T-cell (primary cell): ENCODE data around the gene HIGD1A. TPM values are rescaled to one million over a fixed set of nuclear protein-coding genes. Genes with fewer than 3 reads are reported as not detected.

Experiments
- ATAC-seq, 4 experiments: fragments of 200-7000 bp in 3 of 4; fragments of 150-1000 bp in 1 of 4; cut with Tn5 transposase; replicated peaks in 1 of 4; 1 replicate in 3 of 4; 2 replicates in 1 of 4; pipeline ENCODE4 v1.10.0; 2021; ENCODE audit warnings: moderate library complexity in 3 of 4, mild to moderate bottlenecking in 2 of 4, moderate number of reproducible peaks in 1 of 4
- CTCF ChIA-PET, 2 donors: fragments of 300-600 bp; sonication (Branson Sonifier 250); formaldehyde crosslinking; loops; one replicate each; lab custom pipeline; 2022; ENCODE audit warnings: antibody characterized with exemption in 2 of 2; lab: Charles Lee
- POLR2A ChIA-PET, 2 donors: fragments of 300-600 bp; sonication (Branson Sonifier 250); formaldehyde crosslinking; loops; one replicate each; lab custom pipeline; 2022; ENCODE audit warnings: antibody characterized with exemption in 2 of 2; lab: Charles Lee
- DNase-seq, 35 experiments: peaks; one replicate each; pipeline versions ENCODE4 v3.0.0 to v3.0.0-alpha.2; 2013 to 2023
- H3K27ac ChIP-seq: one replicate; pipeline ENCODE4 v1.5.1; 2013; ENCODE audit warnings: low read length
- H3K27me3 ChIP-seq, 2 experiments: replicated peaks in 1 of 2; 1 replicate in 1 of 2; 2 replicates in 1 of 2; pipeline versions ENCODE4 v1.6.1 to v1.7.0; 2013; ENCODE audit warnings: low read length in 1 of 2, mixed read lengths in 1 of 2; ENCODE audit not compliant: control insufficient read depth in 2 of 2, insufficient read depth in 2 of 2; ENCODE audit errors: extremely low read depth in 1 of 2
- H3K36me3 ChIP-seq, 2 donors: 1 replicate in 1 of 2; 2 replicates in 1 of 2; pipeline versions ENCODE4 v1.6.1 to v1.7.0; 2013; ENCODE audit warnings: low read length in 1 of 2; ENCODE audit not compliant: control insufficient read depth in 2 of 2, insufficient read depth in 1 of 2; ENCODE audit errors: extremely low read depth in 1 of 2
- H3K4me1 ChIP-seq, 2 experiments: 1 replicate in 1 of 2; 2 replicates in 1 of 2; pipeline versions ENCODE4 v1.6.1 to v1.7.0; 2013; ENCODE audit warnings: low read length in 2 of 2, mixed read lengths in 1 of 2; ENCODE audit not compliant: insufficient read depth in 2 of 2, control insufficient read depth in 1 of 2; ENCODE audit errors: extremely low read depth in 1 of 2
- H3K4me3 ChIP-seq, 2 donors: 1 replicate in 1 of 2; 2 replicates in 1 of 2; pipeline versions ENCODE4 v1.5.1 to v1.7.0; 2013; ENCODE audit warnings: mild to moderate bottlenecking in 2 of 2, low read length in 1 of 2, moderate library complexity in 1 of 2; ENCODE audit not compliant: control insufficient read depth in 1 of 2; ENCODE audit errors: extremely low read depth in 1 of 2
- H3K9me3 ChIP-seq: 2 replicates; pipeline ENCODE4 v1.7.0; 2013
- H3K27ac Mint-ChIP-seq, 2 donors: one replicate each; pipeline ENCODE4 v1.8.0; 2020 to 2021; ENCODE audit warnings: mild to moderate bottlenecking in 2 of 2, mixed read lengths in 2 of 2
- H3K27me3 Mint-ChIP-seq, 2 donors: one replicate each; pipeline ENCODE4 v1.8.0; 2021 to 2022; ENCODE audit warnings: mixed read lengths in 2 of 2
- H3K36me3 Mint-ChIP-seq: one replicate; pipeline ENCODE4 v1.8.0; 2021; ENCODE audit warnings: mixed read lengths
- H3K4me1 Mint-ChIP-seq, 3 donors: one replicate each; pipeline ENCODE4 v1.8.0; 2020 to 2022; ENCODE audit warnings: mixed read lengths in 3 of 3, mild to moderate bottlenecking in 1 of 3
- H3K4me3 Mint-ChIP-seq, 3 donors: one replicate each; pipeline ENCODE4 v1.8.0; 2020 to 2022; ENCODE audit warnings: mild to moderate bottlenecking in 3 of 3, mixed read lengths in 3 of 3, moderate library complexity in 3 of 3
- H3K9me3 Mint-ChIP-seq, 3 donors: one replicate each; pipeline ENCODE4 v1.8.0; 2020 to 2022; ENCODE audit warnings: mixed read lengths in 3 of 3
- WGBS: methylation state at CpG from one replicate; pipeline ENCODE4 v1.1.5; 2013; ENCODE audit warnings: missing lambda C conversion rate; ENCODE audit not compliant: insufficient coverage; 5-methylcytosine and 5-hydroxymethylcytosine counted together
- total RNA-seq, 35 experiments: library from RNA in 6 of 35; stranded (reverse) in 6 of 35; fragments of 120-200 nt in 1 of 35; gene quantifications; one replicate each; pipeline versions ENCODE4 v1.2.1 to v1.2.4 and lab custom pipeline; 2013 to 2026

The HIGD1A gene
- total RNA-seq, 5 donors from 2014 or later (not counting 1 experiment from before 2014, with no cell fraction given) = 17.3 to 27.8 (median 24.3) TPM

GRCh38 chr3:42755681-42756578 lies 48.4 kb downstream of the HIGD1A start:
- Histone ChIP-seq H3K4me3 (no peak overlapping the region), H3K36me3 (no peaks in the 10 kb centered on the region), H3K4me1 (no peaks in the 10 kb centered on the region), H3K9me3 (no peaks in the 10 kb centered on the region), H3K27ac (no peak overlapping the region), H3K27me3 (no peaks in the 10 kb centered on the region)
- ChIA-PET POLR2A (no interaction called here), CTCF (interaction anchor here in 1 of 2 donors (0.5 kb wide), 1 partner anchor 11 kb away, joined by 4 read pairs; no protein-coding TSS in a partner anchor)
- no peaks in the 10 kb centered on the region for H3K9me3 Mint-ChIP-seq
- peaks cover 7 to 9% of the 10 kb centered on the region in 2 donors for H3K27me3 Mint-ChIP-seq
- H3K27ac Mint-ChIP-seq = no peak overlapping the region
- WGBS = 75% methylated on average over 3 of the region's 5 CpGs
- no peaks in the 10 kb centered on the region for H3K36me3 Mint-ChIP-seq
- ATAC-seq = peak; percentile 52 to 69 (median 65)
- H3K4me3 Mint-ChIP-seq = no peak overlapping the region
- peaks cover 2 to 7% (median 3%) of the 10 kb centered on the region in 3 donors for H3K4me1 Mint-ChIP-seq
- DNase-seq = peak in 2 of 35 experiments; percentile 6 to 32

DNA sequence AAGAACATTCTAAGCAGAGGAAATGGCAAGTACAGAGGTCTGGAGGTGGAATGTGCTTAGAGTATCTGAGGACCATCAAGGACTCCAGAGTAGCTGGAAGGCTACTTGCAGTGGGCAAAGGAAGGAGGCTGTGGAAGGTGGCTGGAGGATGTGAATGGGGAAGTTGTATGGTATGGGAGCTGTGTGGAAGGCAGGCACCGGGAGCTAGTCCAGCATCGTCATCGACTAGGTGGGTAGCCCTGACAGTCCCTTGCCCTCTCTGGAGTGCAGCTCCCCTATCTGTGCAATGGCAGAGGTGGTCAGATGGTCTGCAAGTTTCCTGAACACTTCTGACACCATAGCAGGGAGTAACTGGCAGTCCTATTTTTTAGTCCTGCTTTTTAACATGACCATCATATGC lies 50.5 kb downstream of the HIGD1A start:
- no peak overlapping the region for H3K27ac Mint-ChIP-seq
- CTCF ChIA-PET = interaction anchor here in 1 of 2 donors (0.6 kb wide), 1 partner anchor 270 kb away, joined by 3 read pairs; no protein-coding TSS in a partner anchor
- POLR2A ChIA-PET = no interaction called here

GRCh38 chr3:42752961-42753360 lies 51.3 kb downstream of the HIGD1A start:
- Mint-ChIP-seq H3K4me3 (no peak overlapping the region), H3K36me3 (no peaks in the 10 kb centered on the region), H3K9me3 (no peaks in the 10 kb centered on the region), H3K27ac (no peak overlapping the region), H3K27me3 (peaks cover 0 to 2% of the 10 kb centered on the region in 2 donors), H3K4me1 (peaks cover 12 to 20% (median 18%) of the 10 kb centered on the region in 3 donors)
- WGBS = 100% methylated on average over 1 of the region's 4 CpGs
- DNase-seq = no peak
- Histone ChIP-seq H3K27me3 (no peaks in the 10 kb centered on the region), H3K36me3 (no peaks in the 10 kb centered on the region), H3K27ac (no peak overlapping the region), H3K4me3 (no peak overlapping the region), H3K4me1 (peaks cover 4 to 20% of the 10 kb centered on the region in 2 experiments), H3K9me3 (no peaks in the 10 kb centered on the region)
- POLR2A ChIA-PET = no interaction called here
- CTCF ChIA-PET = interaction anchor here in 1 of 2 donors (0.6 kb wide), 1 partner anchor 191 kb away, joined by 4 read pairs; no protein-coding TSS in a partner anchor
- ATAC-seq = no peak

More for the DNA sequence above, 50.5 kb downstream of the HIGD1A start:
- Histone ChIP-seq H3K36me3 (no peaks in the 10 kb centered on the region), H3K27me3 (no peaks in the 10 kb centered on the region), H3K9me3 (no peaks in the 10 kb centered on the region), H3K4me3 (no peak overlapping the region), H3K27ac (no peak overlapping the region), H3K4me1 (peaks cover 0 to 12% of the 10 kb centered on the region in 2 experiments)
- Mint-ChIP-seq H3K36me3 (no peaks in the 10 kb centered on the region), H3K4me3 (no peak overlapping the region), H3K4me1 (peaks cover 5 to 13% (median 12%) of the 10 kb centered on the region in 3 donors), H3K9me3 (no peaks in the 10 kb centered on the region), H3K27me3 (peaks cover 6 to 9% of the 10 kb centered on the region in 2 donors)
- WGBS = 83% methylated on average over 3 of the region's 3 CpGs
- ATAC-seq (no peak), DNase-seq (no peak)

DNA sequence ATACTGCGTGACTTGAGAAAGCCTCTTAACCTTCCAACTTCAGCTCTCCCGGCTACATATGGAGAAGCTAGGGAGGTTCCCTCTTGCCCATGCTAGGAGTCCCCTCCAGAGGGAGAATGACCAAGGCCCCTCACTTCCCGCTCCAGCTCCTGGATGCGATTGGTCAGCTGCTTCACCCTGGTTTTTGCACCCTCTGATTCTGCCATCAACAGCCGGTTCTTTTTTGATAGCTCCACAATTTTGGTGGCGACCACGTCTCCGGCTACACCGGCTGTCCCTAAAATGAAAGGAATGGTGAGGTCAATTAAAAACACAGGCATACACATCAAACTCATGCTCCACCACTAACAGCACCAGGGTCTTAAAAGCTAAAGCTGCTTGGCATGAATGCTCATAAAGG lies 51.8 kb downstream of the HIGD1A start:
- H3K9me3 Mint-ChIP-seq = no peaks in the 10 kb centered on the region
- Histone ChIP-seq H3K9me3 (no peaks in the 10 kb centered on the region), H3K36me3 (no peaks in the 10 kb centered on the region), H3K4me3 (no peak overlapping the region), H3K27ac (no peak overlapping the region), H3K27me3 (no peaks in the 10 kb centered on the region), H3K4me1 (peaks cover 9 to 25% of the 10 kb centered on the region in 2 experiments)
- no peak overlapping the region for H3K4me3 Mint-ChIP-seq
- ChIA-PET POLR2A (no interaction called here), CTCF (interaction anchor here in 1 of 2 donors (0.6 kb wide), 1 partner anchor 191 kb away, joined by 4 read pairs; no protein-coding TSS in a partner anchor)
- no peak overlapping the region for H3K27ac Mint-ChIP-seq
- H3K4me1 Mint-ChIP-seq = peaks cover 17 to 26% (median 24%) of the 10 kb centered on the region in 3 donors
- no peaks in the 10 kb centered on the region for H3K36me3 Mint-ChIP-seq
- no peak for DNase-seq
- WGBS = 97% methylated on average over 4 of the region's 9 CpGs
- ATAC-seq = no peak
- H3K27me3 Mint-ChIP-seq = no peaks in the 10 kb centered on the region

DNA sequence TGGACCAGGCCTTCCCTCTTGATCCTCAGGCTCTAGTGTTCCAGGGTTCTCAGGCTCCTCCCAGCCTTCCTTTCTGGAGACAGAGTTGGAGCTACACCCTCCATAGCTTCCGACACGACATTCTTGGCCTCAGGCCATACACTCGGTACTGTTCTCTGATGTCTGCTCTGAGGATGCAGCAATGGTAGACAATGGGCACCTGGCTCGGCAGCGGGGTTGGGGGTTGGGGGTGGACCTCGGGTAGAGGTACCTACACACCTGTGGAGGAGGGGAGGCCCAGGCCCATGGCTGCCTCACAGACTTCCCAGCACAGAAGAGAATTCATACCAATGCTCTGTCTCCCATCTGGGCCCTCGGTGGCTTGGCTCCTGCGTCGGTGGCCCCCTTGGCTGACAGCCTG lies 52.7 kb downstream of the HIGD1A start:
- no peak overlapping the region for H3K27ac Mint-ChIP-seq
- Histone ChIP-seq H3K9me3 (no peaks in the 10 kb centered on the region), H3K36me3 (no peaks in the 10 kb centered on the region), H3K27ac (no peak overlapping the region), H3K4me1 (peaks cover 18 to 34% of the 10 kb centered on the region in 2 experiments), H3K27me3 (no peaks in the 10 kb centered on the region), H3K4me3 (no peak overlapping the region)
- CTCF ChIA-PET = interaction anchor here in 1 of 2 donors (0.7 kb wide), 1 partner anchor 18 kb away, joined by 3 read pairs; no protein-coding TSS in a partner anchor
- no peaks in the 10 kb centered on the region for H3K27me3 Mint-ChIP-seq
- POLR2A ChIA-PET = interaction anchor here in 1 of 2 donors (0.6 kb wide), 1 partner anchor 520 kb away, joined by 4 read pairs; no protein-coding TSS in a partner anchor
- H3K4me1 Mint-ChIP-seq = peaks cover 23 to 34% (median 32%) of the 10 kb centered on the region in 3 donors
- no peak overlapping the region for H3K4me3 Mint-ChIP-seq
- DNase-seq (no peak), ATAC-seq (no peak)
- 100% methylated on average over 5 of the region's 9 CpGs for WGBS
- no peaks in the 10 kb centered on the region for H3K36me3 Mint-ChIP-seq
- no peaks in the 10 kb centered on the region for H3K9me3 Mint-ChIP-seq

DNA sequence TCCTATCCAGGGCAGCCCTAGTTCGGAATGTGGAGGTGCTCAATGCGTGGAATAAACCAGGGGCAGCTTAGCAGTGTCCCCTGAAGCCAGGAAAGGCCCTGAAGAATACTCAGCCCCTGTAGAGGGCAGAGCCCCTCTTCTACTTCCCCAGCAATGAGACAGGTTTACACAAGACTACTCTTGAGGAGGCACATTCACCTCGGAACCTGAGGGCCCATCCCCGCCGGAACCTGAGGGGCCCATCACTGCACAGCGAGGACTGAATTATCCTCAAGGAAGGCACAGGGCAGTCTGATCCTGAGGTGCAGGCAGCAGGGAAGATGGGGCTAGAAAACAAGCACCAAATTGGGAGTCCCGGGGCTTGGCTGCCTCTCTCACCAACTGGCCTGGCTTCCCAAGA lies 53.5 kb downstream of the HIGD1A start:
- CTCF ChIA-PET = no interaction called here
- WGBS = 91% methylated on average over 5 of the region's 7 CpGs
- DNase-seq = no peak
- no peaks in the 10 kb centered on the region for H3K9me3 Mint-ChIP-seq
- Histone ChIP-seq H3K4me1 (peaks cover 18 to 40% of the 10 kb centered on the region in 2 experiments), H3K36me3 (no peaks in the 10 kb centered on the region), H3K27ac (no peak overlapping the region), H3K9me3 (no peaks in the 10 kb centered on the region), H3K4me3 (no peak overlapping the region), H3K27me3 (no peaks in the 10 kb centered on the region)
- no peaks in the 10 kb centered on the region for H3K27me3 Mint-ChIP-seq
- peaks cover 25 to 39% (median 33%) of the 10 kb centered on the region in 3 donors for H3K4me1 Mint-ChIP-seq
- H3K4me3 Mint-ChIP-seq = no peak overlapping the region
- POLR2A ChIA-PET = interaction anchor here in 1 of 2 donors (0.5 kb wide), 1 partner anchor 121 kb away, joined by 3 read pairs; no protein-coding TSS in a partner anchor
- H3K27ac Mint-ChIP-seq = no peak overlapping the region
- ATAC-seq = no peak
- H3K36me3 Mint-ChIP-seq = no peaks in the 10 kb centered on the region
